HG02678 (cell line): Measurements from ENCODE around the gene LCN15.
"Not testable (repeated sequence)": the region's sequence is repeated elsewhere in the genome, so short reads cannot be mapped to it uniquely, and the experiment has no call there.

Experiments
- ATAC-seq: cut with Tn5 transposase; IDR thresholded peaks from one replicate; pipeline ENCODE4 v1.9.1; 2021; ENCODE audit warnings: mild to moderate bottlenecking, moderate library complexity; ENCODE audit not compliant: unreplicated experiment

LCN15 gene

GRCh38 chr9:136756134-136756438, 8.2 kb downstream of the LCN15 start:
- no peak for ATAC-seq

DNA sequence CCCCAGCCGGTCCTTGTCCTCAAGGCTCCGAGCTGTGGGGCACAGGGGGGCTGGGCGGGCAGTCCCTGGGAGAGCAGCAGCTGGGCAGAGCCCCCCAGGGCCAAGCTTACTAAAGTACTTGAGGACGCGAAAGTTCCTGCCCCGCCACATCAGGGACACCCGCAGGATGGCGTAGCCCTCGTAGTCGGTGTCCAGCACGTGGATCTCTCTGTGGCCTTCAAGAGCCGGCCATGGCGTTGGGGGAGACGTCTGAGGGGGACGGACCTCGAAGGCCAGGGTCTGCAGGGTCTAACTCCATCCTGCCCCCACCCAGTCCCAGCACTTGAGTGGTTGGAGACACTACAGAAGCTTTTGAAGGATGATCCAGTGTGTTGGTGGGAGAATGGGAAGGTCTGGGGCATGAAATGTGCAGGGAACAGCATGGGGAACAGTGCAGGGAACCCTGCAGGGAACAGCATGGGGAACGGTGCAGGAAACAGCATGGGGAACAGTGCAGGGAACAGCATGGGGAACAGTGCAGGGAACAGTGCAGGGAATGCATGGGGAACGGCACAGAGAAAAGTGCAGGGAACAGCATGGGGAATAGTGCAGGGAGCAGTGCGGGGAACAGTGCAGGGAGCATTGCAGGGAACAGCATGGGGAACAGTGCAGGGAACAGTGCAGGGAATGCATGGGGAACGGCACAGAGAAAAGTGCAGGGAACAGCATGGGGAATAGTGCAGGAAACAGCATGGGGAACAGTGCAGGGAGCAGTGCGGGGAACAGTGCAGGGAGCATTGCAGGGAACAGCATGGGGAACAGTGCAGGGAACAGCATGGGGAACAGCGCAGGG, 8.8 kb downstream of the LCN15 start:
- not testable (repeated sequence) for ATAC-seq

- no peak for ATAC-seq
These were observed 9.6 kb downstream of the LCN15 start for GRCh38 chr9:136754626-136755301.

- no peak for ATAC-seq
These were observed 10.2 kb downstream of the LCN15 start for GRCh38 chr9:136754059-136754572.

- ATAC-seq = no peak
These were observed 10.8 kb downstream of the LCN15 start for GRCh38 chr9:136753371-136754058.

DNA sequence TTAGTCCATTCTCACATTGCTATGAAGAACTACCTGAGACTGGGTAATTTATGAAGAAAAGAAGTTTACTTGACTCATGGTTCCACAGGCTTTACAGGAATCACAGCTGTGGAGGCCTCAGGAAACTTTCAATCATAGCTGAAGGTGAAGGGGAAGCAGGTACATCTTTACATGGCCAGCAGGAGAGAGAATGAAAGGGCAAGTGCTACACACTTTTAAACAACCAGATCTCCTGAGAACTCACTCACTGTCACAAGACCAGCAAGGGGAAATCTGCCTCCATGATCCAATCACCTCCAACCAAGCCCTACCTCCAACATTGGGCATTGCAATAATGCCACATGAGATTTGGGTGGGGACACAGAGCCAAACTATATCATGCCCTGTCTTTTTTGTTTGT, 12.5 kb downstream of the LCN15 start:
- ATAC-seq = no peak

DNA sequence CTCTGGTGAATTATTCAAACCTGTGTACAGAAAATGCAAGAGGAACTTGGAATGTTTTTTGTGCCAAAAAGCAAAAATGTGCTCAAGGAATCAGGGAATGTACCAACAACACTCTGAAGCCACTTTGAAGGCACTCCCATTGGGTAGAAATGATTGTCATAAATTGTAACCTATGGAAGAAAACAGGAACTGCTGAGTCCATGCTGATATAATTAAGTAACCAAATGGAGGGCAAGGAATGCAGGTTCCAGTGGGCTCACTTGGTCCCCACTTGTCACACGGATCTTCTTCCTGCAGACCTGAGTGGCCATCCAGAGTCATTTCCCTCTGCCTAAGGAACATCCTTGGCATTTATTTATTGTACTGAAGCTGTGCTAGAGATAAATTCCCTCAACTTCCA, 13.1 kb downstream of the LCN15 start:
- no peak for ATAC-seq

- ATAC-seq = no peak
These were observed 13.8 kb downstream of the LCN15 start for GRCh38 chr9:136750526-136750925.

DNA sequence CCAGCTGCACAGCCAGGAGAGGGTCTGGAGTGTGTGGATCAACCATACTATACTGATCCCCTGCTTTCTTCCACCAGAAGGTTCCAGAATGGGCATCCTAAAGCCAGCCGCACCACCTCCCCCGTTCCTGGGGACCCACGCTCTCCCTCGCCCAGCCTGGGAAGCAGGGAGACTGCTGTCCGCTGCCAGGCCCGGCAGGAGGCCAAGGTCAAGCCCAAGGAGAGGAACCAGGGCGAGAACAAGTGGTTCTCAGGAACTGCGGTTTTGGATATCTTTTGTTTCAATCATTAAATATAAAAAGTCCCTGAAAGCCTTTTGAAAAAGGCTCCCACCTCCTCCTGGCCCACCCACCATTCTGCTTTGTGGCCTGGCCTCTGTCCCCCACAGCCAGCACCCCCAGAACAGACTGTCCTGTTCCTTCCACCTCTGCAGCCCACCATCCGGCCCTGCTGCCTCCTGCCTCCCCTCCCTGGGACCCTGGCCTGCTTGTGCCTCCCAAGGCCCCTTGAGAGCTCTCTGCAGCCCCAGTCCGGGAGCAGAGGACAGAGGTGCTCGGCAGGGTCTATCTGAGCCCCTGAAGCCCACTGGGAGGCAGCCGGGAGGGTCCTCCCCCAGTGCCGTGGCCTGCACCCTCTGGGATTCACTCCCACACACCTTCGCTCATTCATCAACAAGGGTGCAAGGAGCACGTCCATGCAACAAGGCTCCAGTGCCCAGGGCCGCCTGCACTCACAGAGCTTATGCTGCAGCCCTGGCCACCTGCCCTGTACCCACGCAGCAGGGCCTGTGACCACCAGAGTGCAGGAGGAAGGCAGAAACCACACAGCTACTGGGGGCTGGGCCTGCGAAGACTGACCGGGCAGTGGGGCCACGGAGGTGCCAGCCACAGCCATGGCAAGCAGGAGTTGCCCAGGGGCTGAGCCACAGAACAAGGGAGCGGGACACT, 15.4 kb downstream of the LCN15 start:
- ATAC-seq = no peak

- ATAC-seq = no peak
These were observed 16.1 kb downstream of the LCN15 start, which contains the start of gene LCN6 for GRCh38 chr9:136748201-136748600. Gene LCN6 (minus strand): TSS chr9:136748525. CDS start chr9:136748483, 42 bp downstream.

DNA sequence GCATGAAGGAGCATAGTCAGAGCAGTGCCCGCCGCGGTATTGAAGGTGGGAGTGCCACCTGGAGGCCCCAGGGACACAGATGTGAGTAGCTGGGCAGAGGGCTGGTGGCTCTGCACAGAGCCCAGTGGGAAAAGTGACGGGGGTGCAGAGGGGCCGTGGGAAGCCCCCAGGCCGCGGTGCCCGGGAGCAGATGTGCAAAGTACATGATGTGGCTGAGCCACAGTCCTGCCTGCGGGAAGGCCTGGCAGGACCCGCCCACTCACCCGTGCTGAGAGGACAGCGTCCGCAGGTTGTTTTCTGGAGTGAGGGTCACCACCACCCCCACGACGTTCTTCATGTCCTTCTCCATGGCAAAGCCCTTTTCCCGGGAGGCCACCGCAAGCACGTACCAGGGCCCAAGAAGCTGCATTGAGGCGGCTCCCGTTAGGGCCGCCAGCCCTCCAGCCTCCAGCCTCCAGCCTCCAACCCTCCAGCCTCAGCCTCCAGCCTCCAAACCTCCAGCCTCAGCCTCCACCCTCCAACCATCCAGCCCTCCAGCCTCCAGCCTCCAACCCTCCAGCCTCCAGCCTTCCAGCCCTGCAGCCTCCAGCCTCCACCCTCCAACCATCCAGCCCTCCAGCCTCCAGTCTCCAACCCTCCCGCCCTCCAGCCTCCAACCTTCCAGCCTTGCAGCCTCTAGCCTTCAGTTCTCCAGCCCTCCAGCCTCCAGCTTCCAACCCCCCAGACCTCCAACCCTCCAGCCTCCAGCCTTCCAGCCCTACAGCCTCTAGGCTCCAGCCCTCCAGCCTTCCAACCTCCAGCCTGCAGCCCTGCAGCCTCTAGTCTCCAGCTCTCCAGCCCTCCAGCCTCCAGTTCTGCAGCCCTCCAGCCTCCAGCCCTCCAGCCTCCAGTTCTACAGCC, 16.9 kb downstream of the LCN15 start:
- no peak for ATAC-seq

- ATAC-seq = no peak
These were observed 17.7 kb downstream of the LCN15 start for GRCh38 chr9:136746621-136747020.

DNA sequence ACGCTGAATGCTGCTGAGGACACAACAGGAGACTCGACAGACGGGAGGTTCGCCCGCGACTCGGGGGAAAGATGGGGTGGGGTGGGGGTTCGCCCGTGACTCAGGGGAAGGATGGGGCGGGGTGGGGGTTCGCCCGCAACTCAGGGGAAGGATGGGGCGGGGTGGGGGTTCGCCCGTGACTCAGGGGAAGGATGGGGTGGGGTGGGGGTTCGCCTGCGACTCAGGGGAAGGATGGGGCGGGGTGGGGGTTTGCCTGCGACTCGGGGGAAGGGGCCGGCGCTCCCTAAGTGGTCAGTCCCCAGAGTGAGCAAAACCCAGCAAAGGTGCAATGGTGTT, 18.2 kb downstream of the LCN15 start:
- no peak for ATAC-seq

GRCh38 chr9:136745389-136746154, 18.7 kb downstream of the LCN15 start:
- no peak for ATAC-seq

- ATAC-seq = no peak
These were observed 19.5 kb downstream of the LCN15 start for GRCh38 chr9:136744773-136745172.

- no peak for ATAC-seq
These were observed 20.6 kb downstream of the LCN15 start for GRCh38 chr9:136743639-136744211.

DNA sequence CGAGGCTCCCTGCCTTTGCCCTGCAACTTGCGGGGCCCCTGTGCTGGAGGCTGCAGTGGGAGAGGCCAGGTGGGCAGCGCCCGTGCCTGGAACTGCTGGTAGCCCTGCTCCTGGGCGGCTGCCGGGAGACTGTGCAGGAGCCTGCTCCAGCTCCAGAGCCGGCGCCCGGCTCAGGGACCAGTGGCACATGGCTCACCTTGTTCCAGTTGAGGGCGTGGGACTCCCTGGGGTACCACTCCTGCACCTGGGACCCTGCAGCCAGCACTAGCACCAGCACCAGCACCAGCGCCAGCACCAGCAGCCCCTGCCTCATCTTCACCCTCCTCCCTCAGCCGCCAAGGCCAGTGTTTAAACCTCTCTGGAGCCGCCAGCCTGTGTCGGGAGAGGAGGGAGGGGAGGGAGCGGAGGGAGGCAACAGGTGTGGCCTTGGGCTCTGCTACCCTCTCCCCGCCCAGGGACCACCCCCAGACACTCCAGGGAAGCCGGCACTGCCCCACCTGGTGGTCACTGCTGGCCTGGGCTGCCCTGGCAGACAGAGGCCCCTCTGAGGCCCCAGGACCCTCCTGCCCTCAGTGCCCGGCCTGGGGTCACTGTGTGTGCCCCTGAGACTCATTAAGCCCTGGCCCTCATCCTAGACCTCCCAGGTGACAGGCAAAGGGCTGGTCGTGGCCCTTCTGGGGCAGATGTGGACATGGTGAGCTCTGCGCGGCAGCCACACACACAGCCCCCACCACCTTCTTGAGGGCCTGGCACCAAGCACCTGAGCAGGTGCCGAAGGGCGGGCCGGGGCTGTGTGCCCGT, 21.5 kb downstream of the LCN15 start, which contains the start of gene LCN10:
LCN10 (minus strand) TSS at position 350 of the 801 bp plus-strand sequence; CDS start at position 313, 37 bp downstream.
- no peak for ATAC-seq
